ENCODE results near the gene DST.
"Not testable (repeated sequence)": the region's sequence is repeated elsewhere in the genome, so short reads cannot be mapped to it uniquely, and the experiment has no call there.

The DST gene

DNA sequence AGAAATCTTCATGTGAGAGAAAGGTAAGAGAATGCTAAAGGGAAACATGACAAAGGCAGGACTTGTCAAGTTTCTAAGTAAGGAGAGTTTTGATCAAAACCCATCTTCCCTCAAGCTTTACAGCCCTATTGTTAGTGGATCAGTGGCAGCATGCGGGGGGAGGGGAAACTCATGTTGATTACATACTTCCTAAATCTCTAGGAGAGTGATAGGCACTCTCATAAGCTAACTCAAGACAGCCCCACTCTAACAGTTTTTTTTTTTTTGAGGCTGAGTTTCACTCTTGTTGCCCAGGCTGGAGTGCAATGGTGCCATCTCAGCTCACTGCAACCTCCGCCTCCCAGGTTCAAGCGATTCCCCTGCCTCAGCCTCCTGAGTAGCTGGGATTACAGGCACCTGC, 18.6 kb upstream of the DST start:
- not testable (repeated sequence) for DNase-seq (ENCODE audit: low read depth)

DNA sequence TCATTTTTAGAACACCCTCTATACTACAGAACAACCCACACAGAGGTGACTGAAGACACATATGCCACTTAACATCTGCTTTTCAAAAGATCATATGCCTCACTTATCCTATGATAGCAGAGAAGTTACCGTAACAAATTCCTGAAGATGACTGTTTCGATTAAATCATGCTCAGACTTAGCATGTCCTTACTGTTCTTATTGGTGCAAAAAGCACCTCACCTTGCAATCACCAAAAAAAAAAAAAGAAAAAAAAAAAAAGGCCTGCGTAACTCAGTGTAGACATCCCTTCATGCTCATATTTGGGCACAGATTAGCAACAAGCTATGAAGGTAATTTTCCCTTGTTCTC, 17.7 kb upstream of the DST start:
- no peak for DNase-seq (ENCODE audit: low read depth)

DNA sequence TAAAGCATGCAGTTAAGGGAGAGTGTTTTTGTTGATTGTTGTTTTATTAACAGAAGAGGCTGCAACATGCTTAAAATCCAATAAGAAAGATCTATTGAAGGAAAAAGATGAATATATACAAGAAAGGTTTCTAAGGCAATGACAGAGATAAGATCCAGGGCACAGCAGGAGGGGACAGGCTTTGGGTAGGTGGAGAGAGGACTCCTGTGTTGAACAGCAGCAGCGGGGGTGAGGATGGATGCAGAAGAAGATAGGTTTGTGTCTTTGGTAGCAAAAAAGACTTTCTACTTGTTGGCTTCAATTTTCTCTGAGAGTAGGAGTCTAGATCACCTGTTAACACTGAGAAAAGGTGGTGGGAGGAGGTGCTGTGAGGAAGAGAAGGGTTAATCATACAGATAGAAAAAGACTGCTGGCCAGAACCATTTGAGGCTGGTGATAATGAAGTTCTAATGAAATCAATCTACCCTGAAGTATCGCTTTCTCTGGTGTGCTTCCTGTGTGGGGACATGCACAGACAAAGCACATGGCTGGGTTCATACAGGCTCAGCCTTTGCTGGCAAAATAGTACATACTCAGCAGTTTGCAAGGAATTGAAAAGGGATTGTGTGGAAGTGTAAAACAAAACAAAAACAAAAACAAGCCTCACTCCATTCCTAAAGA, 17.2 kb upstream of the DST start:
- DNase-seq (ENCODE audit: low read depth) = no peak

DNA sequence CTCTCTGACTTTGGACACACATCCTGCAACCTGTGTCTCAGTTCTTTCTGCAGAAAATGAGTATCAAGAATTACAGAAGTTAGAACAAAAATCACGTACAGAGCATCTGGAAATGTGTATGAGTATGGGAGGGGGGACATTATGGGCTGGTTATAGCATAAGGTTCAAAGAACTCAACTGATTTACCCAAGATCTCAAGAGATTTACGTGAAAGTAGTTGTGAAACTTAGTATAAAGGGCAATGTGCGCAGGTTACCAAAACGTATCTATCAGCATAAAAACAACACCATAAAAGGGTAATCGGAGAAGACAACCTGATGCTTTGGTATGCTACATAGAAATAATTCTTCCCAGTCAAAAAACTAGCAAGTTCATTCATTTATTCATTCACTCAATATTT, 15.6 kb upstream of the DST start:
- no peak for DNase-seq (ENCODE audit: low read depth)

DNA sequence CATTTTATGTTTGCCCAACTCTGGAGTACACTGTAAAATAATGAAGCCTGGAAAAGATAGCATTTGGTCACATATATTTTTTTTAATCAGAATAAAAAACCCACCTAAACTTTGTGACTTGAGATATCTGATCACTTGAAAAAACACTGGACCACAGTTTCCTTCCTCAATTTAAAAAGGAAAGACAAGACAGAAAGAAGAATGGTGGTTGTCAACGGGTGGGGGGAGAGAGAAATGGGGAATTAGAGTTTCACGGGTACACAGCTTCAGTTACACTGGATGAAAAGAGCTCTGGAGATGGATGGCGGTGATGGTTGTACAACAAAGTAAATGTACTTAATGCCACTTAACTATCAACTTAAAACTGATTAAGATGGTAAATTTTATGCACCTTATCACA, 14.7 kb upstream of the DST start:
- no peak for DNase-seq (ENCODE audit: low read depth)

DNA sequence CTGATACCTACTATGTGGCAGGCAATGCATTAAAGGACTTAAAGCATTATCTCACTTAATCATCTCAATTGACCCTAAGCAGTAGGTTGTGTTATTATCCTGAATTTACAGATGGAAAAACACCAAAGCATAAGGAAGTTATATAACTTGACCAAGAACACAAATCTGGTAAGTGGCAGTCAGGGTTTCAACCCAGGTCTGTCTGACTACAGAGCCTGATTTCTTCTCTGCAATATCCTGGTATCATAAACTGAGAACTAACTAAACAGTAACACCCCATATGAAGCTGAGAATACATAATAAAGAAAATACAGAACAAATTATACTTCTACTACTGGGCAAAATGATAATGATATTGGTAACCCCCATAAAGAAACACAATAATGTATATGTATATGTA, 13.8 kb upstream of the DST start:
- no peak for DNase-seq (ENCODE audit: low read depth)

GRCh38 chr6:56655996-56656395, 13.3 kb upstream of the DST start:
- DNase-seq (ENCODE audit: low read depth) = no peak

DNA sequence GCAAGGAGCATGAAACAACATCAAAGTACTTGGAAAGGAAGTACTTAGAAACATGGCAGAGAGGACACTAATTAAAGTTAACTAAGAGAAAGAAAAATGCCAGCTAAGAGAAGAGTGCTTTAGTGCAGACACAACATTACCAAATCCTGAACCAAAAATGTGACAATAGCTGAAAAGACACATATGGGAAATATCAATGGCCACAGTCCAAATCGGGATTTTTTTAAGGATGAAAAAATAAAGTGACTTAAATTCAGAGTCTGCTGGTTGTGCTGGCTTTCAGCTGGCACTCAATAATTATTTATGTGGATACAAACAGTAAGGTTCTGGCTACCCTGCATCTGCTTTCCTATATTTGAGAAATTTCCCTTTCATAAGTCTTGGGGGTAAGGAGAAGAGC, 12.6 kb upstream of the DST start:
- DNase-seq (ENCODE audit: low read depth) = no peak

- DNase-seq (ENCODE audit: low read depth) = peak; percentile 47
These were observed 10.3 kb upstream of the DST start for GRCh38 chr6:56652994-56653393.

DNA sequence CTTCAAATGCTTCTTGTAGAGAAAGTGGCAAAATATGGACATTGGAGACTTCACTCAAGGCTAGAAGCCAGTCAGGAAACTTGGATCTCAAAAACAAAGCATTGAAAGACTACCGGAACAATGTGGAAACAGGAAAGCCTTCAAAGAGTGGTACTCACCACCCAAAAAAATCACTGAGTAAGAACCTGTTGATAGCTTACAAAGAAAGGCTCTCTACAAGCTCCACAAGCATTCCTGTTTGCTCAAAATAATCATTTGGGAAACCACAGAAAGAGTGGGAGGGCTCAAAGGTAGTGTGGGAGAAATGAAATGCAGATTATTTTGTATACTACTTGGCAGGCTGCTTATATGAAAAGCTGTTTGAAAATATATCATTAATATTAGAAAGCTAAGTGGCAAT, 9.5 kb upstream of the DST start:
- DNase-seq (ENCODE audit: low read depth) = no peak

- no peak for DNase-seq (ENCODE audit: low read depth)
These were observed 7.5 kb upstream of the DST start for GRCh38 chr6:56650191-56650590.

- DNase-seq (ENCODE audit: low read depth) = no peak
These were observed 7.1 kb upstream of the DST start for GRCh38 chr6:56649782-56650181.

GRCh38 chr6:56649053-56649769, 6.5 kb upstream of the DST start:
- no peak for DNase-seq (ENCODE audit: low read depth)

GRCh38 chr6:56647172-56647762, 4.6 kb upstream of the DST start:
- DNase-seq (ENCODE audit: low read depth) = no peak

- no peak for DNase-seq (ENCODE audit: low read depth)
These were observed 1.7 kb upstream of the DST start for GRCh38 chr6:56644366-56644765.

- no peak for DNase-seq (ENCODE audit: low read depth)
These were observed 845 bp upstream of the DST start for GRCh38 chr6:56643379-56644089.

DNA sequence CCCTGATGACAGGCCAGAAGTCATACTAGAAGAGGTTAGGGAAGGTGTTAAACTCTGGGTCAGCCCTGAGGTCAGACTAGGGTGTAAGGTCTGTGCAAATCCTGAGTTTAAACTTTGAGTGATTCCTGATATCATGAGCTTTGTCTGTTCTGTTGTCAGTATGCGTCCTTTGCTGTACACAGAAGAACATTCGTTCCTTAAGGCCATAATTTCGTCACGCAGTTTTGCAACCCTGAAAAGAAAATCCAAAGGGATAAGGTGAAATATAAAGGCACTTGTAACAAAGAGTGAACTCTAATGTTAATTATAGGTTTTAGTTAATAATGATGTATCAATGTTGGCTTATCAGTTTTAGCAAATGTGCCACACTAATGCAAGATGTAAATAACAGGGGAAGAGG, 2.3 kb downstream of the DST start:
- no peak for DNase-seq (ENCODE audit: low read depth)

DNA sequence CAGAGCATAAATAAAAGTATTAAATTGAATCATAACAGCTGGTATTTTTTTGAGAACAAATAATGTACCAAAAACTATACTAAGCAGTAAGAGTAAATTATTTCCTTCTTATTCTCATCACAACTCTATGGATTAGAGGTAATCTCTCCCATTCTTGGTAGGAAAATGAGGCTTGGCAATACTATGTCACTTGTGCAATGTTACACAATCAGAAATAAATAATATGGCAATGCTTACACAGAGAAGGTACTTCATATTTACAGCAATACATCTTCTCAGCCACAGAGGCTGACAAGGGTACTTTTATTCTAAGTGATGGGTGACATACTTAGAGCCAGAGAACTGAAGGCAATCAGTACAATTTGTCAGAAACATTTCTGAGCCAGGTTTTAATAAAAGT, 3.9 kb downstream of the DST start:
- DNase-seq (ENCODE audit: low read depth) = no peak

DNA sequence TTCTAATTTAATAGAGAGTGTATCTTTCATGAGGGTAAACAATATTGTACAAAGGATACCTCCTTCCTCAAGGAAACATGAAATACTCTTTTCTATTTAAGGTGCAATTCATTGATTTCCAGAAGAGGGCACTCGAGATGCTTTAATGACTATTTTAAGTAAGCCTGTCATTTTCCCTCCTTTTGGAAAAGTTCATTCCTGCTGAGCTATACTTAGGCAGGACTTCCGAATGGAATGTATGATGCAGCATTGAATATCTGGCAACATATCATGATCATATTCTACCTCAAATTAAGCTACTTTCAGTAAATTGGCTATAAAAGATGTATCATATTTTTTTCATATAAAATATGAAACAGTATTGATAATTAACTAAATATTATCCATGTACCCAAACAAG, 5.0 kb downstream of the DST start:
- DNase-seq (ENCODE audit: low read depth) = peak; percentile 24

DNA sequence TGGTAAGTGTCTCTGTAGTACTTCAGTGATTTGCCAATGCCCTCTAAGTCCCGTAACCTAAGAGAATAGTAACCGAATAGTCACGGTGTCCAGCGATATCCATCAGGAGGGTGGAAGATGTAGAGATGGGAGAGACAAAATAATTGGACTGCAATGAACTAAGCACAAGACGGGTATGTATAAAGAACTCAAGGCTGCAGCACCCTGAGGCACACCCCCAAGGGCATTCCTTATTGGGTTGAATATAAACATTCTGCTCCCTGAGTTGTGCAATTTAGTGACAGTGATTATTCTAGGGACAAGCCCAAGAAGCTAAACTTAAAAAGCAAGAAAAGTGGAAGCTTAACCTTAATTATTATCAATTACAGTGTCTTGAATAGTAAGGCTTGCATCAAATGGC, 14.6 kb downstream of the DST start:
- DNase-seq (ENCODE audit: low read depth) = no peak

DNA sequence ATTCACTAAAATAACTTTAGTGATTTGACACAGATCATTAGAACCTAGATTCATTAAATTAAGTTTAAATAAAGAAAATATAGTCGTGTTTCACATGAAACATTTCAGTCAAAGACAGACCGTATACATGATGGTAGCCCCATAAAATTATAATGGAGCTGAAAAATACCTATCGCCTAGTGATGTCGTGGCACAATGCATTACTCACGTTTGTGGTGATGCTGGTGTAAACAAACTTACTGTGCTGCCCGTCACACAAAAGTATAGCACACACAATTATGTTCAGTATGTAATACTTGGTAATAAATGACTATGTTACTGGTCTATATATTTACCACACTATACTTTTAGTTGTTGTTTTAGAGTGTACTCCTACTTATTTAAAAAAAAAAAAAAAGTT, 17.3 kb downstream of the DST start:
- no peak for DNase-seq (ENCODE audit: low read depth)

- no peak for DNase-seq (ENCODE audit: low read depth)
These were observed 18.0 kb downstream of the DST start for GRCh38 chr6:56624728-56625069.

DNA sequence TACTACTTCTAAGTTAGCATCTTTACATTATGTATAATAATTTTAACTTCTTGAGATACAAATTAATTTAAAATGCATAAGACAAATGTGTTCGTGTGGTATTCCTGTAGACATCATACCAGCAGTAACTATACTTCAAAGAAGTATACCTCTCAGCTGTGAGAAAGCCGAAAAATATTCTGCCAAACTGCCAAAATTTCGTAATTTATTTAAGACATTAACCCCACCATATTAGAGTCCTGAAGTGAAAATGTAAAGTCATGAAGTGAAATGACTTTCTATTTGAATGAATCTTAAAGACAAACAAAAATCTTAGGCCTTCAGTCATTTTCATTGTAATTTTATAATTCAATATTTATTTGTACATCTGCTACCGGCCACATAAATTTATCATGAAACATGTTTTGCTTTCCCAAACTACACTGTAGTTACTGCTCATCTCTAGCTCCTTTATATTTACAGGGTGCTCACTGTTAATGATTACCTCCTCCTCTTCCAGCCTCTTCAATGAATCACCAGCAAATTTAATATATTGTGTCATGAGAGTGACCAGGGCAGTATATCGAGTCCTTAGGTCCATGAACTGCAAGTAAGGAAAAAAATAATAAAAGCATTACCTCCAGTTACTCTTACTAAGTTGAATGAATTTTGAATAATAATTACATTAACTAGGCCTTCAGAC, 18.5 kb downstream of the DST start:
- no peak for DNase-seq (ENCODE audit: low read depth)
